ENCODE measurements around the gene RIN3.

- TF ChIP-seq CTCF (IDR thresholded peaks at IDR 0.05) = no peak
- TF ChIP-seq POLR2A (IDR thresholded peaks at IDR 0.05) = no peak
Observed at GRCh38 chr14:92585981-92586937, 72.7 kb downstream of the RIN3 start.
